COR-L47 (cell line): ENCODE measurements around the gene OSBPL10.

Source experiments
- DNase-seq: peaks from one replicate; lab custom pipeline; 2025; lab: John Stamatoyannopoulos, UW

The OSBPL10 gene

DNA sequence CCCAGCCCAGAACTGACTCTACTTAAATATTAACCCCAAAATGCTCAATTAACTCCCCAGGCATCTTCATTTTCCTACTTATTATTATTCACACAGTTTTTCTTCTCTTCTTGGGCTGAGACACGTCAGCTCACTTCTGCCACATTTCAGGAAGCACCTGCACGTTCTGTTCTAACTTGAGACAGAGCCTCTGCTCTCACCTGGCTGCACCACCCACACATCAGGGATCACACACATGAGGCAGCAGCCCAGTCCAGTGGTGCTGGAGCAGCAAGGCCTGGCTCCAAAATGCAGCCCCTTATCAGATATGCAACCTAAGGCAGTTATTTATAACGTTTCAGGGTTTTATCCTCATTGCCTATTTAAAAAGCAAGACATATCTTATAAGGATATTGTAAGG is 127.5 kb downstream of the OSBPL10 start:
- no peak for DNase-seq

DNA sequence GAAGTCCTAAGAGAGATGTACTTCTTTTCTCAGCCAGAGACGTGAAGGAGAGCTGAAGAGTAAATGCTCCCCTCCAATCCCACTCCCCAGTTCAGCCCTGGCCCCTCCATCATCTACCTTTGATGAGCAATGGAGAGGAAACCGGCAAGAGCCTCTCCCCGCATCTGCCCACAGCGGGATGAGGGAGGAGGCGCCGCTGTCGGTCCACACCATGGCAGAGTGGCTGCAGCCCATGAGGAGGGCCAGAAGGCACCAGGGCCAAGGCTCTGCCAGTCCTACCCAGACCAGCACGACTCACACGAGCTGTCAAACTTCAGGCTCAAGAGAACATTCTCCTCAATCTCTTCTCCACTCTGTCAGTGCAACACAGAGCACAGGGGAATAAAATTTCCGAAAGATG is 129.8 kb downstream of the OSBPL10 start:
- no peak for DNase-seq

- no peak for DNase-seq
Observed at GRCh38 chr3:31848911-31849310, 132.2 kb downstream of the OSBPL10 start.

- no peak for DNase-seq
Observed at GRCh38 chr3:31848163-31848818, 132.8 kb downstream of the OSBPL10 start.

- DNase-seq = no peak
Observed at GRCh38 chr3:31847760-31848159, 133.3 kb downstream of the OSBPL10 start.

DNA sequence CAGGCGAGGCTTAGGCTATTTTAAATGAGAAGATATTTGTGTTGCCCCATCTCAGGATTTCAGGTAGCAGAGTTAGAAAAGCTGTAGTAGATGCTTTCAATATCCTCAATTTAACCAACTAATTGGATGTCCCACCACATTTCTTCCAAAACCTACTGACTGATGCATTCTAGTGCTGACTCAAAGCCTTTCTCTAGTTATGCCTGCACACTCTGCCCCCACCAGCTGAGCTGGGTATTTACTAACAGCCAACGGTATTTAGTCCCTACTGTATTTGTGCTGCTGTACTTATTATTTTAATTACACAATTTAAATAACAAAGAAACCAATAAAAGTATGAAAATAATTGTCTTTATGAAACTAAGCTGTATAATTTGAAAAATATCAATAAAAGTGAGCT is 139.5 kb downstream of the OSBPL10 start:
- DNase-seq = no peak

GRCh38 chr3:31840252-31840651 is 140.8 kb downstream of the OSBPL10 start:
- no peak for DNase-seq

- DNase-seq = no peak
Observed at GRCh38 chr3:31839144-31839917, 141.7 kb downstream of the OSBPL10 start.

- DNase-seq = no peak
Observed at GRCh38 chr3:31836131-31837075, 144.7 kb downstream of the OSBPL10 start.

DNA sequence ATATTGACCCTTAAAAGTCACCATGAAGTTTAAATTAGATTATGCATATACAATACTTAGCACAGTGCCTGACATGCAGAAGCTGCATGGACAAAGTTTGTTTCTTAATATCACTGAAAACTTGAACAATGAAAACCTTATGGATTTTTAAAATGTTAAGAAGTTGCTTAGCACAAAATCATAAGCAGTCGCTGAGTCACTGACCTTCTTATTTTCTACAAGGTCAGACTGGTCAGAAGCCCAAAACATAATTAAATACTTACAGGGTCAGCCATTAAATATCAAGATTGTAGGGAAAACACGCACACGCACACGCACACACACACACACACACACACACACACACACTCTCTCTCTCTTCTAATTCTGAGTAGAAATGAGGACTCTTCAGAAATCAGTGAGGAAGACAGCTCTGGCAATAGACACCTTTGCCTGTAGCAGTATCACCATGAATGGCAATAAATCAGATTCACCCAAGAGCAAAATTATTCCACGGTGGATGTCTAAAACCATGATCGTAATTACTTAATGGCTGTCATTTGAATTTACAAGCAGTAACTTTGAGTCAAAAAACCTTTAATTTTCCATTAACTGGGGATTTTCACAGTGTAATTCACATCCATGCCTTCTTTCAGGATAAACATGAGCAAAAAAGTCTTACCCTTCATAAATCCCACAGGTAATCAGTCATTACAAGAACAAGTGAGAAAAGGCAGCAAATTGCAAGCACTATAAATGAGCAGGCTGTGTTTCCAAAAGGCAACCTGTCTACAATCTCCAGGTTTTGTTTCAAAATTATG is 147.5 kb downstream of the OSBPL10 start:
- DNase-seq = no peak

GRCh38 chr3:31832551-31832950 is 148.5 kb downstream of the OSBPL10 start:
- no peak for DNase-seq

GRCh38 chr3:31831591-31831990 is 149.5 kb downstream of the OSBPL10 start:
- no peak for DNase-seq

- DNase-seq = no peak
Observed at GRCh38 chr3:31829826-31830426, 151.1 kb downstream of the OSBPL10 start.

GRCh38 chr3:31829010-31829409 is 152.1 kb downstream of the OSBPL10 start:
- DNase-seq = no peak

DNA sequence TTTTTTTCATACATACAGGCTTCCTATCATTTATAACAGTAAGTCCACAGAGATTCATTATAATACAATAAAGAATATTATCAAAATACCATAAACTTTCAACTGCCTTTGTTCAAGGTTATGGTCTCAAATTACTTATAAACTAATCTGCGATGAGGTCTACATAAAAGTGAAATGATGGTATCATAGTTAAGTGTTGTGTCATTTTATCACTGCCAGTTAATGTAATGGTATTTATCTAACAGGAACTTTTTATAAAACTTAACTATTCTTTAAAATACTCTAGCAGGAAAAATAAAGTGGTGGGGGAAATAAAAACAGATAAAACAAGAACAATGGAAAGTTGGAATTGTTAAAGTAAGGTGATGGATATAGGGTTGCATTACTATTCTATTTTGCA is 153.1 kb downstream of the OSBPL10 start:
- DNase-seq = no peak

DNA sequence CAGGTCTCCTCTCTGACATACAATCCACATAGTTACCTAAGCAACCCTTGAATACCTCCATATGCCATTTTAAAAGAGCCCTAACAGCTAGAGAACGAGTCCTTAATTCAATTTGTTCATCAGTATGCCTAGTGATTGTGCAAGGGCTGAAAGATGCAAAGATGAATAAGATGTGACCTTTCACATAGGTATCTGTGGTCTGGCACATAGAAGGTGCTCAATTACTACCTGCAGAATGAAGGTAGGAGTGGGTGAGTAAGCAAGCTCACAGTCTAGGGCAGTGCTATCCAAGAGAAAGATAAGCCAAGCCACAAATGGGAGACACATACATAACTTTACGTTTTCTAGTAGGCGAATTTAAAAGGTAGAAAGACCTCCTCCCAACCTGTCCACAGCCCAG is 157.9 kb downstream of the OSBPL10 start:
- DNase-seq = no peak

DNA sequence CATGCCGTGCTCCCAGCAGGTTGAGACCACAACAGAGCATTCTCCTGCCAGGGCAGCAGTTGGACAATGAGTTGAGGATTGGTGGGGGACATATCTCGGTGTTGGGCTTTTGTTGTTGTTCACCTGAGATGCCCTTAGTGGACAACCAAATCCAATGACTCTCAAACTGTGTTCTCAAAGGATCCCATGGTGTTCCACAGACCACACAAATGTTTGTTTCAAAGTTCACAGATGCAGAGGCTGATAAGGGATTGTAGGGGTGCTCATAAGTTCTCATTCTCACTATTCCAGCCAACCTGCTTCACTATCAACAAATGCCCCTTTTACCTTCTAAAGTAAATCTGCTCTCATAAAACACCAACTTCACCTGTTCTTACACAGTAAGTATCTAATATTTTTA is 159.9 kb downstream of the OSBPL10 start:
- no peak for DNase-seq

DNA sequence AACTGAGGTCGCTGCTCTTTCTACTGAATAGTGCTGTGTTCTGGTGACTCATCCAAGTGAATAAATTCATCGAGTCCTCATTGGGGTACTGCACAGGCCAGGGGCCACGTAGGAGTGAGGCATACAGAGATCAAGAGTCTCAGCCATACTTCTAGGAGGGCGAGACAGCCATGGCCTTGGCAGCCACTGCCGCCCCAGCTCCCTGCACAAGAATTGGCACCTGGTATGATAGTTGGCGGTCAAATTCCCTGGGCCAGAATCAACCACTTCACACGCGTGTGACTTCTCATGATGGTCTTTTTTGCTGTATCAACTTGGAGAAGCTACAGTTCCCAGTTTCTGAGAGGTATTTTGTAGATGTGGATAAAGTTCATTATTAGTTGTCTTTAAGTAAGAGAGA is 161.6 kb downstream of the OSBPL10 start:
- no peak for DNase-seq

GRCh38 chr3:31817411-31817966 is 163.6 kb downstream of the OSBPL10 start:
- DNase-seq = no peak

GRCh38 chr3:31815631-31816440 is 165.2 kb downstream of the OSBPL10 start:
- DNase-seq = no peak
